Activated CD8-positive, alpha-beta T cell treated with anti-CD3 and anti-CD28 coated beads for 36 hours (primary cell): ENCODE results near the gene CDC42BPB. TPM values are rescaled to one million over a fixed set of nuclear protein-coding genes. Genes with fewer than 3 reads are reported as not detected.

Experiments
- ATAC-seq: fragments of 200-7000 bp; cut with Tn5 transposase; one replicate; pipeline ENCODE4 v1.10.0; 2021; ENCODE audit warnings: mild to moderate bottlenecking, moderate library complexity
- CTCF ChIA-PET: fragments of 350-600 bp; sonication (Branson Sonifier 250); formaldehyde crosslinking; loops from one replicate; lab custom pipeline; 2021; ENCODE audit warnings: antibody characterized with exemption; lab: Charles Lee
- POLR2A ChIA-PET: fragments of 350-600 bp; sonication (Branson Sonifier 250); formaldehyde crosslinking; loops from one replicate; lab custom pipeline; 2021; ENCODE audit warnings: antibody characterized with exemption; lab: Charles Lee
- DNase-seq: peaks from one replicate; pipeline ENCODE4 v3.0.0-alpha.2; 2020
- H3K27ac Mint-ChIP-seq: one replicate; pipeline ENCODE4 v1.8.0; 2021; ENCODE audit warnings: mild to moderate bottlenecking, mixed read lengths
- H3K27me3 Mint-ChIP-seq: one replicate; pipeline ENCODE4 v1.8.0; 2021; ENCODE audit warnings: mixed read lengths
- H3K36me3 Mint-ChIP-seq: one replicate; pipeline ENCODE4 v1.8.0; 2021; ENCODE audit warnings: low read depth, mixed read lengths
- H3K4me1 Mint-ChIP-seq: one replicate; pipeline ENCODE4 v1.8.0; 2021; ENCODE audit warnings: low read depth, mixed read lengths
- H3K4me3 Mint-ChIP-seq: one replicate; pipeline ENCODE4 v1.8.0; 2021; ENCODE audit warnings: mild to moderate bottlenecking, moderate library complexity, mixed read lengths
- H3K9me3 Mint-ChIP-seq: one replicate; pipeline ENCODE4 v1.8.0; 2021; ENCODE audit warnings: mixed read lengths
- intact Hi-C: fragments of 100-400 bp; cut with micrococcal nuclease; formaldehyde crosslinking; loops from one replicate; pipeline ENCODE4 v1.10.0; 2022
- total RNA-seq, 2 experiments: library from RNA; stranded (reverse); gene quantifications; one replicate each; pipeline ENCODE4 v1.2.3, GENCODE V29; 2021
- TF ChIP-seq, protein P1 (sequence below): fragments of 200-600 bp; IDR thresholded peaks from one replicate; pipeline ENCODE4 v1.8.0; 2022; ENCODE audit warnings: antibody characterized with exemption, mild to moderate bottlenecking

CDC42BPB gene
- total RNA-seq, 2 experiments from 2014 or later = 0.72 to 0.96 TPM

DNA sequence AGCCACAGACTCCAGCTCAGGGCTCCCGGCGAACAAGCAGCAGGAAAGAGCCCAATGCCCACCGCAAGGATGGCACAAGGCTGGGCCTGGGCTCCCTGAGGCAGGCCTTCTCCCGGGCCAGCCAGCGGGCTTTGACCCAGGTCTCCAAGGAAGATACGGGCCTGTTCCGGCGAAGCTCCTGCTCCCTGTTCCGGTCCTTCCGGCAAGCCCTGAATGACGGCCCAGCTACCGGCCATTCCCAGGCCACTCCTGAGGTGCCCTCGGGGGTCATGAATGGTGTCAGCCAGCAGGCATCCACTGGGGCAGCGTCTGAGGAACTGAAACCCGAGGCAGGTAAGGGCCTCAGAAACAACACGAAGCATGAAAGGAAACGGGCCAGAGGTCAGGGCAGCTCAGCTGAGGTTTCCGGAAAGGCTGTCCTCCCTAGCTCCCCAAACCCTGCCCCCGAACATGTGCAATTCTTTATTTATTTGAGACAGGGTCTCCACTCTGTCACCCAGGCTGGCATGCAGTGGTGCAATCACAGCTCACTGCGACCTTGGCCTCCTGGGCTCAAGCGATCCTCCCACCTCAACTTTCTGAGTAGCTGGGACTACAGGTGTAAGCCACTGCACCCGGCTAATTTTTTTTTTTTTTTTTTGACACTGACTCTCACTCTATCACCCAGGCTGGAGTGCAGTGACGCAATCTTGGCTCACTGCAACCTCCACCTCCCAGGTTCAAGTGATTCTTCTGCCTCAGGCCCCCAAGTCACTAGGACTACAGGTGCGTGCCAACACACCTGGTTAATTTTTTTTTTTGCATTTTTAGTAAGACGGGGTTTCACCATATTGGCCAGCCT lies 43.2 kb upstream of the CDC42BPB start:
- Mint-ChIP-seq H3K4me1 (peaks cover 4% of the 10 kb centered on the region), H3K36me3 (no peaks in the 10 kb centered on the region), H3K27me3 (peaks cover 21% of the 10 kb centered on the region), H3K27ac (no peak overlapping the region), H3K9me3 (no peaks in the 10 kb centered on the region), H3K4me3 (no peak overlapping the region)
- DNase-seq (no peak), ATAC-seq (no peak)
- POLR2A ChIA-PET = no interaction called here
- CTCF ChIA-PET = interaction anchor here (1.5 kb wide), 1 partner anchor 192 kb away, joined by 5 read pairs; no protein-coding TSS in a partner anchor
- intact Hi-C loops = loop anchor here (10.0 kb wide), 1 partner anchor 194 kb away; no protein-coding TSS in a partner anchor
- TF ChIP-seq, protein P1, sequence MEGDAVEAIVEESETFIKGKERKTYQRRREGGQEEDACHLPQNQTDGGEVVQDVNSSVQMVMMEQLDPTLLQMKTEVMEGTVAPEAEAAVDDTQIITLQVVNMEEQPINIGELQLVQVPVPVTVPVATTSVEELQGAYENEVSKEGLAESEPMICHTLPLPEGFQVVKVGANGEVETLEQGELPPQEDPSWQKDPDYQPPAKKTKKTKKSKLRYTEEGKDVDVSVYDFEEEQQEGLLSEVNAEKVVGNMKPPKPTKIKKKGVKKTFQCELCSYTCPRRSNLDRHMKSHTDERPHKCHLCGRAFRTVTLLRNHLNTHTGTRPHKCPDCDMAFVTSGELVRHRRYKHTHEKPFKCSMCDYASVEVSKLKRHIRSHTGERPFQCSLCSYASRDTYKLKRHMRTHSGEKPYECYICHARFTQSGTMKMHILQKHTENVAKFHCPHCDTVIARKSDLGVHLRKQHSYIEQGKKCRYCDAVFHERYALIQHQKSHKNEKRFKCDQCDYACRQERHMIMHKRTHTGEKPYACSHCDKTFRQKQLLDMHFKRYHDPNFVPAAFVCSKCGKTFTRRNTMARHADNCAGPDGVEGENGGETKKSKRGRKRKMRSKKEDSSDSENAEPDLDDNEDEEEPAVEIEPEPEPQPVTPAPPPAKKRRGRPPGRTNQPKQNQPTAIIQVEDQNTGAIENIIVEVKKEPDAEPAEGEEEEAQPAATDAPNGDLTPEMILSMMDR = no peak

DNA sequence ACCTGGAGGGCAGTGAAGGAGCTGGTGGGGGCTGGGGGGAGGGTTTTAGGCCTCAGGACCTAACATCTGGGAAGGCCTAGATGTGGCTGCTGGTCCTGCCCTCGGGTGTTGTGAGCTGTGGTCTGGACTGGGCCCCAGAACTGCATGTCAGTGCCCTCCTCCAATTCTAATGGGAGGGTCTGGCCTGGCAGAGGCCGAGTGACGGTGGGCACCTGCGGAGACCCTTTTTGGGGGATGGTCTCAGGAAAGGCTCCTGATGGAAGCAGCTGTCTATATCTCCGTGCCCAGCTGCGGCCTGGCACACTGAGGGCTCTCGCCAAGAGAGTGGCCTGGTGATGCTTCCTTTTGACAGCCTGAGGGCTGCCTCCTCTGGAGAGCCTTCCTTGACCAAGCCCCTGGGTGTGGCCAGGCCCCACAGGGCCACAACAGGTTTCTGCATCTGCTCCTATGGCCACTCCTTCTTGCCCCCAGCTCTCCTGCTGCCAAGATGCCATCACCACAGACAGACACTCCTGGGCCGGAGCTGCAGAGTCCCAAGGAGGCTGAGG lies 42.5 kb upstream of the CDC42BPB start:
- intact Hi-C loops = loop anchor here (10.0 kb wide), 2 partner anchors 195 to 405 kb away; no protein-coding TSS in a partner anchor

DNA sequence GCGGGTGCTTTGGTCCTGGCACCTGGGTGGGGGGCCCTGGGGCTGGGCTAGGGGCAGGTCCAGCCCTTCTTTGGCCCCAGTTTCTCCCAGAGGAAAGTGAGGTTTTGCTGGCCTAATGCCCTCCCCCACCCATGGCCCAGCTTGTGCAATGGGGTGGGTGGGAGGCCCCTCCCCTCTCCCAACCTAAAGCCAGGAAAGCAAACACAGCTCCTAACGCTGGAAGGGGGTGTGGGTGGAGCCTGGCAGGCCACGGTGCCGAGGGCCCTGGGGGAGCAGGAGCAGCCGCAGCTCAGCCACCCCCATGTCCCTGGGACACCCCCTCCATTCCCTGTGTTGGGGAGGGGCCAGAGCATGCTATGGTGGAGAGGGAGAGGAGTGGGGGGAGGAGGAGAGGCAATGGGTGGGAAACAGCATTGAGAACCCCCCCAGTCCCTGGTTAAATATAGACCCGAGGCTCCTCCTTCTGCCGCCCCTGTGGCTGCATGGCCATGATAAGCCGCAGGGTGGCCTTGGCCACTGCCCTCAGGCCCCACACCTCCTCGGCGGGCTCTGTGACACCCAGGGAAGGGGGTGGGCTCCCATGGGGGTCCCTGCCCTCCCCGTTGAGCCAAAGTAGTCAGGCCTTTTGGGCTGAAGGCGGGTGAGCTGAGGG lies 41.9 kb upstream of the CDC42BPB start:
- no peaks in the 10 kb centered on the region for H3K36me3 Mint-ChIP-seq
- no peaks in the 10 kb centered on the region for H3K9me3 Mint-ChIP-seq
- POLR2A ChIA-PET = no interaction called here
- H3K27me3 Mint-ChIP-seq = peaks cover 14% of the 10 kb centered on the region
- TF ChIP-seq, protein P1 = no peak
- no peak overlapping the region for H3K27ac Mint-ChIP-seq
- CTCF ChIA-PET = interaction anchor here (1.9 kb wide), 1 partner anchor 20 kb away, joined by 4 read pairs; no protein-coding TSS in a partner anchor
- intact Hi-C loops = loop anchor here (10.0 kb wide), 1 partner anchor 404 kb away; no protein-coding TSS in a partner anchor
- DNase-seq (no peak), ATAC-seq (no peak)
- no peak overlapping the region for H3K4me3 Mint-ChIP-seq
- no peaks in the 10 kb centered on the region for H3K4me1 Mint-ChIP-seq

More for the DNA sequence above, 42.5 kb upstream of the CDC42BPB start:
- ChIA-PET POLR2A (no interaction called here), CTCF (interaction anchor here (1.5 kb wide), 1 partner anchor 192 kb away, joined by 5 read pairs; no protein-coding TSS in a partner anchor)
- TF ChIP-seq, protein P1 = no peak
- H3K9me3 Mint-ChIP-seq = no peaks in the 10 kb centered on the region
- DNase-seq (no peak), ATAC-seq (no peak)
- H3K4me3 Mint-ChIP-seq = no peak overlapping the region
- H3K36me3 Mint-ChIP-seq = no peaks in the 10 kb centered on the region
- no peak overlapping the region for H3K27ac Mint-ChIP-seq
- H3K27me3 Mint-ChIP-seq = peaks cover 16% of the 10 kb centered on the region
- H3K4me1 Mint-ChIP-seq = peaks cover under 1% of the 10 kb centered on the region

DNA sequence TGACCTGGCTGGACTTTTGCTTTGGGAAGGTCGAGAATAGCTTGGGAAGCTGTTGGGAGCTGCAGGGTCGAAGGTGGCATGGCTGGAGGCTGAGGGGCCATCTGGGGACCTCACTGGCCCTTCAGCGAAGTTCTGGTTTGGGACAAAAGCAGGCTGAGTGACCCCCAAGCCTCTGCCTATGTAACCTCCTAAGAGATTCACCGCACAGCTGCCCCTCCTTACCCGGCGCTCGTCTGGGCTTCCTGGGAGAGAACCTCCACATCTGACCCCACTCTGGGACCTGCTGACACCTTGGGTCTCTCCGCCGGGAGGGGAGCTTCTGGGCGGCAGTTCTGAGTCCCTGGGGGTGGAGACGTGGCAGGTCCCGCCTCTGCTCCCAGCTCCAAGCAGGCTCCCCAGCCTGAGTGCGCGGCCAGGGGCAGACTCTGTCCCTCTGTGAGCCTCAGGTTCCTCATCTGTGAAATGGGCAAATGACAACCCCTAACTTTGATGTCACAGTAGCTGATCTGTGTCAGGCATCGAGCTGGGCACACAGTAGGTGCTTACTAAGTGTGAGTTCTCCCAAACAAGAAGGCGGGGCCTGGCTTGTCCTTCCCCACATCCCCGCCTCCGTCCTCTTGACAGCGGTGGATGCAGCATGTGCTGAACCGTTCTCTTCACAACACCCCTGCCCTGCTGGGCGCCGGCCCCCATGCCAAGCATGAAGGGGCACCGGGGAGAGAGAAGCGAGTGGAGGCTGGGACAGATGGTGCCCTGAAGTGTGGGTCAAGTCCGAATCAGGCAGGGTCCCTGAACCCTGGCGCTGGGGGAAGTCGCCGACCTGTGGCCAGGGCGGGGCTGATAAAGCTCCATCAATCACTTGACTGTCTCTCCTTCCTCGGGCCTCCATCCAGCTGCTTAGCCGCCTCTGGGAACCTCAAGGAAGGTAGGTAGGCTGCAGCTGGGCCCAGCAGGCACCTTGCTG lies 40.9 kb upstream of the CDC42BPB start:
- DNase-seq (no peak), ATAC-seq (no peak)
- Mint-ChIP-seq H3K36me3 (no peaks in the 10 kb centered on the region), H3K4me1 (no peaks in the 10 kb centered on the region), H3K4me3 (no peak overlapping the region), H3K27ac (no peak overlapping the region), H3K9me3 (no peaks in the 10 kb centered on the region), H3K27me3 (peaks cover 10% of the 10 kb centered on the region)
- intact Hi-C loops = loop anchor here (10.0 kb wide), 1 partner anchor 403 kb away; no protein-coding TSS in a partner anchor
- TF ChIP-seq, protein P1 = no peak
- CTCF ChIA-PET = interaction anchor here (0.6 to 1.9 kb wide), 3 partner anchors 19 to 163 kb away, joined by 3 to 4 read pairs (median 3); no protein-coding TSS in a partner anchor
- POLR2A ChIA-PET = no interaction called here
